ENCODE results near the gene P3H2. TPM values are rescaled to one million over a fixed set of nuclear protein-coding genes. Genes with fewer than 3 reads are reported as not detected.
"Not testable (repeated sequence)": the region's sequence is repeated elsewhere in the genome, so short reads cannot be mapped to it uniquely, and the experiment has no call there.

The P3H2 gene
- total and polyA plus RNA-seq, 2 of the 4 experiments (the other 2 are of a cell fraction): 54.7 to 64.3 TPM

- in situ Hi-C loops (cut with MboI; ENCODE audit: low sequenced_read_pairs); H4K20me1 ChIP-seq (ENCODE audit: insufficient read depth, low read length); H3K18ac ChIP-seq (ENCODE audit: low read depth, low read length); intact Hi-C loops (cut with micrococcal nuclease); H3K36me3 ChIP-seq (ENCODE audit: control insufficient read depth, insufficient read depth, low read length); H4K8ac ChIP-seq (ENCODE audit: low read depth in 2 of 2, low read length in 2 of 2); H2BK5ac ChIP-seq (ENCODE audit: low read depth, low read length, poor library complexity, severe bottlenecking); H4K91ac ChIP-seq (ENCODE audit: insufficient read depth, low read depth, low read length); H3K56ac ChIP-seq (ENCODE audit: extremely low read depth, insufficient read depth, low read length); H2AK9ac ChIP-seq (replicated peaks; ENCODE audit: low read depth, low read length, poor library complexity); H3K9me1 ChIP-seq (ENCODE audit: insufficient read depth, low read length); dilution Hi-C loops (cut with HindIII; ENCODE audit: low sequenced_read_pairs, unreplicated experiment); H3K27me3 ChIP-seq (ENCODE audit: control insufficient read depth, insufficient read depth, low read length); H4K5ac ChIP-seq (ENCODE audit: low read depth, low read length); ATAC-seq (ENCODE audit: low read depth); POLR2A ChIA-PET (ENCODE audit: unreplicated experiment); H3K4me2 ChIP-seq (ENCODE audit: low read depth, low read length); H3K14ac ChIP-seq (replicated peaks; ENCODE audit: low read depth, low read length); H3K9ac ChIP-seq (ENCODE audit: low read depth, low read length); H2AFZ ChIP-seq (replicated peaks; ENCODE audit: low read length, poor library complexity); H2BK15ac ChIP-seq (ENCODE audit: low read depth, low read length); H3K23ac ChIP-seq (ENCODE audit: low read depth, low read length); BruUV-seq (replicated peaks); H3K4me3 ChIP-seq (ENCODE audit: insufficient read depth, low read depth, low read length); H3K27ac ChIP-seq (ENCODE audit: insufficient read depth, low read length); DNase-seq; H3K9me3 ChIP-seq (ENCODE audit: control insufficient read depth, insufficient read depth, low read length); H3K4ac ChIP-seq (ENCODE audit: low read depth, low read length): not testable (repeated sequence)
- Histone ChIP-seq H3K79me1 (ENCODE audit: low read depth in 1 of 2, low read length in 2 of 2) (peaks cover 22 to 60% of the 10 kb centered on the region in 2 experiments; a peak in 3 of 4 replicates), H2BK20ac (ENCODE audit: low read depth, low read length) (0 out of 2 replicates have a peak overlapping the region, but pooled peaks have one; percentile 79), H2AK5ac (ENCODE audit: low read depth, low read length) (peak overlapping the region; percentile 90), H2BK120ac (ENCODE audit: low read depth, low read length) (peak overlapping the region; percentile 66; the same call in 1 of the 2 replicates), H3K4me1 (ENCODE audit: control insufficient read depth, insufficient read depth, low read length) (peaks cover 12% of the 10 kb centered on the region)
- CTCF ChIA-PET: interaction anchor here (0.9 to 1.3 kb wide), 2 partner anchors 12 to 42 kb away, joined by 3 to 4 read pairs; partner anchors contain the start of gene P3H2
- WGBS, 2 experiments (ENCODE audit: extremely low coverage in 2 of 2, insufficient read length in 1 of 2): no CpG with 5 or more reads among the region's 2 CpGs
Observed at GRCh38 chr3:190079173-190079572, 41.5 kb downstream of the P3H2 start.

Data from IMR-90 (cell line).